Measurements from ENCODE around the gene ENO2. TPM values are rescaled to one million over a fixed set of nuclear protein-coding genes. Genes with fewer than 3 reads are reported as not detected.

Gene ENO2
- total and polyA plus RNA-seq, 9 donors, result 5.0 to 22.3 (median 11.5) TPM

DNA sequence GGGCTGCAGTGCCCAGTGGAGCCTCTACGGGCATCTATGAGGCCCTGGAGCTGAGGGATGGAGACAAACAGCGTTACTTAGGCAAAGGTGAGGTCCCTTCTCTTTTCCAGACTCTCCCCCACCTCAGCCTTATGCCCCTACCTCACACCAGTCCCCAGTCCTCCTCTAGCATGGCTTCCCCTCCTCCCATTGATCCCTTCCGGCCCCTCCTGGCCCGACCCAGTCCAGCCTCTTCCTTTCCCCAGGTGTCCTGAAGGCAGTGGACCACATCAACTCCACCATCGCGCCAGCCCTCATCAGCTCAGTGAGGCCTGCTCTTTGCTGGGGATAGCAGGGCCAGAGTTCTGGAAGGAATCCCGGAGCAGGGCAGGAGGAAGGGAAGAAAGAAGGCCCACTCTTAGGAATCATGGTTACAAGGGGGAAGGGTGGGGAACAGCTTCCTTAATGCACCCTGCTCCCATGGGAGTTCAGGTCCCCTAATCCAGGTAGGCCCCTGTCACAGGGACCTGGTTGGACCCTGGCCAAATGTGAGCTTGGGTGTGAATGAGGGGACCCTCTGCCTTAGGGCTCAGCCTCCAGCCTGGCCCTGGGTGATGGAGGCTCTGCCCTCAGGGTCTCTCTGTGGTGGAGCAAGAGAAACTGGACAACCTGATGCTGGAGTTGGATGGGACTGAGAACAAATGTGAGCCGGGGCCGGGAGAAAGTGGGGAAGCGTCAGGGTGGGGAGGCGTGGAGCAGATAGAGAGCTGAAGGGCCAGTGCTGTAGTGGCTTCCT, 2.2 kb downstream of the ENO2 start:
- DNase-seq, result peak in 1 of 5 donors; percentile 33
- TF ChIP-seq EP300 (IDR thresholded peaks at IDR 0.05), result no peak
- TF ChIP-seq, protein P1, sequence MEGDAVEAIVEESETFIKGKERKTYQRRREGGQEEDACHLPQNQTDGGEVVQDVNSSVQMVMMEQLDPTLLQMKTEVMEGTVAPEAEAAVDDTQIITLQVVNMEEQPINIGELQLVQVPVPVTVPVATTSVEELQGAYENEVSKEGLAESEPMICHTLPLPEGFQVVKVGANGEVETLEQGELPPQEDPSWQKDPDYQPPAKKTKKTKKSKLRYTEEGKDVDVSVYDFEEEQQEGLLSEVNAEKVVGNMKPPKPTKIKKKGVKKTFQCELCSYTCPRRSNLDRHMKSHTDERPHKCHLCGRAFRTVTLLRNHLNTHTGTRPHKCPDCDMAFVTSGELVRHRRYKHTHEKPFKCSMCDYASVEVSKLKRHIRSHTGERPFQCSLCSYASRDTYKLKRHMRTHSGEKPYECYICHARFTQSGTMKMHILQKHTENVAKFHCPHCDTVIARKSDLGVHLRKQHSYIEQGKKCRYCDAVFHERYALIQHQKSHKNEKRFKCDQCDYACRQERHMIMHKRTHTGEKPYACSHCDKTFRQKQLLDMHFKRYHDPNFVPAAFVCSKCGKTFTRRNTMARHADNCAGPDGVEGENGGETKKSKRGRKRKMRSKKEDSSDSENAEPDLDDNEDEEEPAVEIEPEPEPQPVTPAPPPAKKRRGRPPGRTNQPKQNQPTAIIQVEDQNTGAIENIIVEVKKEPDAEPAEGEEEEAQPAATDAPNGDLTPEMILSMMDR (IDR thresholded peaks at IDR 0.05), result no peak
- H3K9me3 ChIP-seq, result no peaks in the 10 kb centered on the region
- no peaks in the 10 kb centered on the region for H3K27me3 ChIP-seq
- peaks cover 4% of the 10 kb centered on the region for H3K4me1 ChIP-seq (ENCODE audit: insufficient read depth)
- WGBS, 3 donors, result 86 to 91% (median 86%) methylated on average over 11 of the region's 11 CpGs
- H3K27ac ChIP-seq, result no peak overlapping the region
- intact Hi-C loops (cut with DNase I), result no loop called here
- no peak overlapping the region for H3K4me3 ChIP-seq
- H3K36me3 ChIP-seq, result no peaks in the 10 kb centered on the region

DNA sequence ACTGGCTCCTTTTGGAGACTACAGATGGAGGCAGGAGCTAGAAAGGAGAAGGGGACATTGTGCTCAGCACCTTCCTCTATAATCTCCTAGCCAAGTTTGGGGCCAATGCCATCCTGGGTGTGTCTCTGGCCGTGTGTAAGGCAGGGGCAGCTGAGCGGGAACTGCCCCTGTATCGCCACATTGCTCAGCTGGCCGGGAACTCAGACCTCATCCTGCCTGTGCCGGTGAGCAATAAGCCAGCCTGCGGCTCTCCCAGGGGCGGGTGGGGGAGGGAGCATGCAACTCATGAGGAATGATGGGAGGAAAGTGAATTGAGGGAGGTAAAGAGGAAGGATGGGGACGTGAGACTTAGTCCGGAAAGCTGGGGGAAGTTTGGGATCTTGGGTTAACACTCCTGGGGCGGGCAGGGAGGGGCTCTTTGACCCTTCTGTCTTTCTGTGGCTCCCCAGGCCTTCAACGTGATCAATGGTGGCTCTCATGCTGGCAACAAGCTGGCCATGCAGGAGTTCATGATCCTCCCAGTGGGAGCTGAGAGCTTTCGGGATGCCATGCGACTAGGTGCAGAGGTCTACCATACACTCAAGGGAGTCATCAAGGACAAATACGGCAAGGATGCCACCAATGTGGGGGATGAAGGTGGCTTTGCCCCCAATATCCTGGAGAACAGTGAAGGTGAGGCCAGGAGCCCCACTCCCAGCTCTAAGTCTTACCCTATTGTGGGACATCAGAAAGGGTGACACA, 3.3 kb downstream of the ENO2 start:
- H3K27me3 ChIP-seq, result no peaks in the 10 kb centered on the region
- peak in 1 of 5 donors; percentile 24 for DNase-seq
- H3K4me1 ChIP-seq (ENCODE audit: insufficient read depth), result peaks cover 4% of the 10 kb centered on the region
- 72 to 82% (median 76%) methylated on average over 14 of the region's 14 CpGs for WGBS, 3 donors
- H3K27ac ChIP-seq, result no peak overlapping the region
- H3K36me3 ChIP-seq, result no peaks in the 10 kb centered on the region
- intact Hi-C loops (cut with DNase I), result no loop called here
- H3K4me3 ChIP-seq, result no peak overlapping the region
- H3K9me3 ChIP-seq, result no peaks in the 10 kb centered on the region
- TF ChIP-seq POLR2A (IDR thresholded peaks at IDR 0.05), result no peak
- TF ChIP-seq EP300 (IDR thresholded peaks at IDR 0.05), result no peak
- TF ChIP-seq, protein P1 (IDR thresholded peaks at IDR 0.05), result no peak

GRCh38 chr12:6919588-6919987, 5.2 kb downstream of the ENO2 start:
- no peak overlapping the region for H3K4me3 ChIP-seq
- DNase-seq, result peak in 1 of 5 donors; percentile 24
- H3K27ac ChIP-seq, result no peak overlapping the region
- intact Hi-C loops (cut with DNase I), result no loop called here
- TF ChIP-seq POLR2A (IDR thresholded peaks at IDR 0.05) (no peak), EP300 (IDR thresholded peaks at IDR 0.05) (no peak)
- TF ChIP-seq, protein P1 (IDR thresholded peaks at IDR 0.05), result no peak
- H3K27me3 ChIP-seq, result no peaks in the 10 kb centered on the region
- H3K9me3 ChIP-seq, result no peaks in the 10 kb centered on the region
- WGBS, 3 donors, result 52 to 69% (median 58%) methylated on average over 7 of the region's 7 CpGs
- H3K4me1 ChIP-seq (ENCODE audit: insufficient read depth), result peaks cover 2% of the 10 kb centered on the region
- no peaks in the 10 kb centered on the region for H3K36me3 ChIP-seq

DNA sequence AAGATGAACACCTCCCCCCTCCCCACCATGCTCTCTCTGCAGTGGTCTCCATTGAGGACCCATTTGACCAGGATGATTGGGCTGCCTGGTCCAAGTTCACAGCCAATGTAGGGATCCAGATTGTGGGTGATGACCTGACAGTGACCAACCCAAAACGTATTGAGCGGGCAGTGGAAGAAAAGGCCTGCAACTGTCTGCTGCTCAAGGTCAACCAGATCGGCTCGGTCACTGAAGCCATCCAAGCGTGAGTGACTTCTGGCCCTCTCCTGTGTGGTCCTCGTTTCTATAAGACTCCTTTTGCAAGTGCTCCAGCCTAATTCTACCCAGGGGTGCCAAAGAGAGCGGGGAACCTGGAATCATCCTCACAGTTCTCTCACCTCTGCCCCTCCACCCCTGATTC, 7.2 kb downstream of the ENO2 start:
- no peaks in the 10 kb centered on the region for H3K27me3 ChIP-seq
- intact Hi-C loops (cut with DNase I), result loop anchor here in 1 of 4 donors (5.0 kb wide), 1 partner anchor 191 kb away; no protein-coding TSS in a partner anchor
- no peak overlapping the region for H3K27ac ChIP-seq
- no peak for TF ChIP-seq EP300 (IDR thresholded peaks at IDR 0.05)
- TF ChIP-seq, protein P1 (IDR thresholded peaks at IDR 0.05), result no peak
- TF ChIP-seq POLR2A (IDR thresholded peaks at IDR 0.05), result no peak
- 49 to 78% (median 51%) methylated on average over 7 of the region's 7 CpGs for WGBS, 3 donors
- no peaks in the 10 kb centered on the region for H3K9me3 ChIP-seq
- H3K4me3 ChIP-seq, result no peak overlapping the region
- peak in 1 of 5 donors; percentile 15 for DNase-seq
- H3K4me1 ChIP-seq (ENCODE audit: insufficient read depth), result peaks cover 15% of the 10 kb centered on the region
- H3K36me3 ChIP-seq, result no peaks in the 10 kb centered on the region
